Lower leg skin (tissue), 3 donors: ENCODE results near the gene ARIH2.

Experiments used
- CTCF ChIP-seq, 3 donors: fragments of 450-650 bp; IDR thresholded peaks; one replicate each; pipeline ENCODE4 v1.5.1; 2016; ENCODE audit warnings: antibody characterized with exemption in 3 of 3, mild to moderate bottlenecking in 3 of 3, moderate library complexity in 2 of 3
- POLR2A ChIP-seq, 2 donors: fragments of 450-650 bp; IDR thresholded peaks; one replicate each; pipeline ENCODE4 v1.6.1; 2016 to 2017; ENCODE audit warnings: antibody characterized with exemption in 2 of 2, mild to moderate bottlenecking in 1 of 2, moderate library complexity in 1 of 2

- TF ChIP-seq CTCF (IDR thresholded peaks at IDR 0.05) (no peak), POLR2A (IDR thresholded peaks at IDR 0.05) (no peak)
These were observed 109.6 kb downstream of the ARIH2 start for GRCh38 chr3:49028298-49028672.
